ENCODE measurements around the gene PTAR1.

GRCh38 chr9:69760278-69760610, 433 bp upstream of the PTAR1 start:
- TF ChIP-seq CTCF (conservative IDR thresholded peaks at IDR 0.05; ENCODE audit: low read length) (no peak), EZH2phosphoT487 (IDR thresholded peaks at IDR 0.05; ENCODE audit: borderline replicate concordance, low read depth, low read length) (no peak)
